GM23338 (cell line): ENCODE results near the gene OR5K1. TPM values are rescaled to one million over a fixed set of nuclear protein-coding genes. Genes with fewer than 3 reads are reported as not detected.

Source experiments
- ATAC-seq: fragments of 200-7000 bp; cut with Tn5 transposase; 3 replicates; pipeline ENCODE4 v1.9.1; 2020
- DNase-seq: peaks from one replicate; pipeline ENCODE4 v3.0.0-alpha.2; 2015; ENCODE audit warnings: low spot score
- H2AFZ ChIP-seq: fragments of 200-600 bp; sonication (generic); 2 replicates; pipeline ENCODE4 v1.8.0; 2016; ENCODE audit warnings: antibody characterized with exemption, mild to moderate bottlenecking, moderate library complexity
- H3F3A ChIP-seq: fragments of 200-600 bp; sonication (generic); replicated peaks from 2 replicates; pipeline ENCODE4 v1.8.0; 2017; ENCODE audit warnings: antibody characterized with exemption, mixed run types, low read depth
- H3K27ac ChIP-seq: fragments of 200-600 bp; sonication (generic); 2 replicates; pipeline ENCODE4 v1.6.1; 2016; ENCODE audit warnings: low read depth
- H3K27me3 ChIP-seq: fragments of 200-600 bp; sonication (generic); 2 replicates; pipeline ENCODE4 v1.8.0; 2016; ENCODE audit warnings: mild to moderate bottlenecking, mixed run types, moderate library complexity; ENCODE audit not compliant: insufficient read depth
- H3K36me3 ChIP-seq: fragments of 200-600 bp; sonication (generic); 2 replicates; pipeline ENCODE4 v1.8.0; 2016; ENCODE audit warnings: mild to moderate bottlenecking; ENCODE audit not compliant: insufficient read depth
- H3K4me1 ChIP-seq: fragments of 200-600 bp; sonication (generic); 2 replicates; pipeline ENCODE4 v1.8.0; 2016; ENCODE audit warnings: mild to moderate bottlenecking, moderate library complexity; ENCODE audit not compliant: insufficient read depth
- H3K4me2 ChIP-seq: fragments of 200-600 bp; sonication (generic); 2 replicates; pipeline ENCODE4 v1.7.1; 2017; ENCODE audit warnings: mixed run types
- H3K4me3 ChIP-seq: fragments of 200-600 bp; sonication (generic); 2 replicates; pipeline ENCODE4 v1.6.1; 2016; ENCODE audit warnings: mixed run types
- H3K79me2 ChIP-seq: fragments of 200-600 bp; sonication (generic); replicated peaks from 2 replicates; pipeline ENCODE4 v1.8.0; 2017; ENCODE audit warnings: mild to moderate bottlenecking; ENCODE audit not compliant: insufficient read depth
- H3K9me2 ChIP-seq: fragments of 200-600 bp; sonication (generic); 2 replicates; pipeline ENCODE4 v1.8.0; 2017; ENCODE audit not compliant: insufficient read depth
- H4K20me1 ChIP-seq: fragments of 200-600 bp; sonication (generic); replicated peaks from 2 replicates; pipeline ENCODE4 v1.8.0; 2017; ENCODE audit warnings: mild to moderate bottlenecking; ENCODE audit not compliant: insufficient read depth
- H3K27ac Mint-ChIP-seq: 2 replicates; pipeline ENCODE4 v1.8.0; 2020; ENCODE audit warnings: inconsistent platforms, mild to moderate bottlenecking, moderate library complexity, mixed read lengths
- H3K27me3 Mint-ChIP-seq: 3 replicates; pipeline ENCODE4 v1.8.0; 2022; ENCODE audit warnings: low read depth, mild to moderate bottlenecking, moderate library complexity, mixed read lengths, inconsistent platforms; ENCODE audit not compliant: insufficient read depth, poor library complexity
- H3K36me3 Mint-ChIP-seq: 3 replicates; pipeline ENCODE4 v1.8.0; 2021; ENCODE audit warnings: low read depth, mild to moderate bottlenecking, inconsistent platforms, moderate library complexity, mixed read lengths
- H3K4me1 Mint-ChIP-seq: 3 replicates; pipeline ENCODE4 v1.8.0; 2020; ENCODE audit warnings: mild to moderate bottlenecking, inconsistent platforms, mixed read lengths
- H3K4me3 Mint-ChIP-seq: 3 replicates; pipeline ENCODE4 v1.8.0; 2021; ENCODE audit warnings: moderate library complexity, mild to moderate bottlenecking, inconsistent platforms, mixed read lengths
- H3K9me3 Mint-ChIP-seq: 3 replicates; pipeline ENCODE4 v1.8.0; 2020; ENCODE audit warnings: moderate library complexity, mild to moderate bottlenecking, inconsistent platforms, mixed read lengths
- CREB1 ChIP-seq: fragments of 250-450 bp; sonication (Bioruptor Pico); IDR thresholded peaks from 2 replicates; pipeline ENCODE4 v1.5.0; 2020; ENCODE audit warnings: low read depth, mild to moderate bottlenecking, moderate library complexity
- CTCF ChIP-seq, 2 experiments: fragments of 200-600 bp in 1 of 2; sonication (generic) in 1 of 2; conservative IDR thresholded peaks; 2 replicates each; pipeline versions ENCODE4 v1.5.1 to v1.6.1; 2016 to 2017; ENCODE audit warnings: antibody characterized with exemption in 2 of 2, low read depth in 2 of 2, mild to moderate bottlenecking in 2 of 2, moderate library complexity in 1 of 2
- ETS1 ChIP-seq: IDR thresholded peaks from 2 replicates; pipeline ENCODE4 v1.6.1; 2016; ENCODE audit warnings: antibody characterized with exemption
- EZH2 ChIP-seq: fragments of 200-600 bp; sonication (generic); IDR thresholded peaks from one replicate; pipeline ENCODE4 v1.8.0; 2017; ENCODE audit warnings: antibody characterized with exemption, mild to moderate bottlenecking, low read depth; ENCODE audit not compliant: unreplicated experiment
- EZH2phosphoT487 ChIP-seq: fragments of 200-600 bp; sonication (generic); IDR thresholded peaks from one replicate; pipeline ENCODE4 v1.8.1; 2018; ENCODE audit warnings: antibody characterized with exemption; ENCODE audit not compliant: unreplicated experiment
- JUNB ChIP-seq: IDR thresholded peaks from one replicate; pipeline ENCODE4 v1.6.1; 2016; ENCODE audit warnings: antibody characterized with exemption; ENCODE audit not compliant: unreplicated experiment
- NANOG ChIP-seq: IDR thresholded peaks from 2 replicates; pipeline ENCODE4 v1.6.1; 2016; ENCODE audit warnings: antibody characterized with exemption, borderline replicate concordance
- POLR2AphosphoS5 ChIP-seq: IDR thresholded peaks from 2 replicates; pipeline ENCODE4 v1.6.1; 2016; ENCODE audit warnings: antibody characterized with exemption, low read depth
- STAT1 ChIP-seq: IDR thresholded peaks from one replicate; pipeline ENCODE4 v1.6.1; 2016; ENCODE audit warnings: antibody characterized with exemption; ENCODE audit not compliant: unreplicated experiment
- ZNF114 ChIP-seq: fragments of 250-450 bp; sonication (Bioruptor Pico); IDR thresholded peaks from 2 replicates; pipeline ENCODE4 v1.5.0; 2020; ENCODE audit warnings: mild to moderate bottlenecking, moderate library complexity
- ZNF331 ChIP-seq: fragments of 250-450 bp; sonication (Bioruptor Pico); IDR thresholded peaks from 2 replicates; pipeline ENCODE4 v1.5.0; 2020; ENCODE audit warnings: low read depth, mild to moderate bottlenecking, moderate library complexity
- ZNF462 ChIP-seq: fragments of 250-450 bp; sonication (Bioruptor Pico); IDR thresholded peaks from 2 replicates; pipeline ENCODE4 v1.5.0; 2020; ENCODE audit warnings: mild to moderate bottlenecking, moderate library complexity
- long read RNA-seq: library from polyadenylated mRNA; unstranded; transcript quantifications from one replicate; pipeline ENCODE4 v2.0.0, GENCODE V29; 2020; ENCODE audit not compliant: unreplicated experiment
- polyA plus RNA-seq: library from polyadenylated mRNA; unstranded; fragments of >200 nt; fragmentation: Nextera tagmentation; extraction: Ambion mirVana; gene quantifications from 2 replicates; pipeline ENCODE4 v1.2.1, GENCODE V29; 2016
- total RNA-seq: library from RNA; depleted of rRNA; stranded (reverse); fragments of >200 nt; shearing (Covaris generic); gene quantifications from 2 replicates; pipeline ENCODE4 v1.2.3, GENCODE V29; 2014; rRNA removed
- TF ChIP-seq, protein P1 (sequence below): IDR thresholded peaks from one replicate; pipeline ENCODE4 v1.6.1; 2018; ENCODE audit warnings: antibody characterized with exemption; ENCODE audit not compliant: unreplicated experiment

Gene OR5K1
- total RNA-seq (not detected in 2 replicates), polyA plus RNA-seq (not detected in 2 replicates)
- long read RNA-seq = 0 reads

- Histone ChIP-seq H3K36me3 (no peaks in the 10 kb centered on the region), H2AFZ (no peak within 1 kb of the TSS), H3K4me1 (no peaks in the 10 kb centered on the region), H4K20me1 (no peaks in the 10 kb centered on the region), H3K27me3 (no peaks in the 10 kb centered on the region), H3K4me3 (no peak within 1 kb of the TSS), H3K27ac (no peak within 1 kb of the TSS), H3K4me2 (no peak within 1 kb of the TSS), H3F3A (no peaks in the 10 kb centered on the region), H3K79me2 (no peaks in the 10 kb centered on the region), H3K9me2 (no peaks in the 10 kb centered on the region)
- TF ChIP-seq ZNF114 (CRISPR knock-in tag) = no peak
- TF ChIP-seq JUNB = no peak
- TF ChIP-seq, protein P1, sequence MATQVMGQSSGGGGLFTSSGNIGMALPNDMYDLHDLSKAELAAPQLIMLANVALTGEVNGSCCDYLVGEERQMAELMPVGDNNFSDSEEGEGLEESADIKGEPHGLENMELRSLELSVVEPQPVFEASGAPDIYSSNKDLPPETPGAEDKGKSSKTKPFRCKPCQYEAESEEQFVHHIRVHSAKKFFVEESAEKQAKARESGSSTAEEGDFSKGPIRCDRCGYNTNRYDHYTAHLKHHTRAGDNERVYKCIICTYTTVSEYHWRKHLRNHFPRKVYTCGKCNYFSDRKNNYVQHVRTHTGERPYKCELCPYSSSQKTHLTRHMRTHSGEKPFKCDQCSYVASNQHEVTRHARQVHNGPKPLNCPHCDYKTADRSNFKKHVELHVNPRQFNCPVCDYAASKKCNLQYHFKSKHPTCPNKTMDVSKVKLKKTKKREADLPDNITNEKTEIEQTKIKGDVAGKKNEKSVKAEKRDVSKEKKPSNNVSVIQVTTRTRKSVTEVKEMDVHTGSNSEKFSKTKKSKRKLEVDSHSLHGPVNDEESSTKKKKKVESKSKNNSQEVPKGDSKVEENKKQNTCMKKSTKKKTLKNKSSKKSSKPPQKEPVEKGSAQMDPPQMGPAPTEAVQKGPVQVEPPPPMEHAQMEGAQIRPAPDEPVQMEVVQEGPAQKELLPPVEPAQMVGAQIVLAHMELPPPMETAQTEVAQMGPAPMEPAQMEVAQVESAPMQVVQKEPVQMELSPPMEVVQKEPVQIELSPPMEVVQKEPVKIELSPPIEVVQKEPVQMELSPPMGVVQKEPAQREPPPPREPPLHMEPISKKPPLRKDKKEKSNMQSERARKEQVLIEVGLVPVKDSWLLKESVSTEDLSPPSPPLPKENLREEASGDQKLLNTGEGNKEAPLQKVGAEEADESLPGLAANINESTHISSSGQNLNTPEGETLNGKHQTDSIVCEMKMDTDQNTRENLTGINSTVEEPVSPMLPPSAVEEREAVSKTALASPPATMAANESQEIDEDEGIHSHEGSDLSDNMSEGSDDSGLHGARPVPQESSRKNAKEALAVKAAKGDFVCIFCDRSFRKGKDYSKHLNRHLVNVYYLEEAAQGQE = no peak
- no peak for TF ChIP-seq CTCF (conservative IDR thresholded peaks at IDR 0.05; ENCODE audit: low read depth in 2 of 2)
- no peak for TF ChIP-seq ZNF462
- TF ChIP-seq ZNF331 (CRISPR knock-in tag) = no peak
- TF ChIP-seq ETS1 = no peak
- no peak for TF ChIP-seq STAT1
- TF ChIP-seq EZH2phosphoT487 = no peak
- no peak for TF ChIP-seq POLR2AphosphoS5
- no peak for TF ChIP-seq CREB1 (CRISPR knock-in tag)
- TF ChIP-seq EZH2 = no peak
- TF ChIP-seq NANOG = no peak
- H3K27me3 Mint-ChIP-seq = peaks cover 2% of the 10 kb centered on the region
- no peak within 1 kb of the TSS for H3K27ac Mint-ChIP-seq
- no peak for DNase-seq
- no peaks in the 10 kb centered on the region for H3K36me3 Mint-ChIP-seq
- H3K9me3 Mint-ChIP-seq = peaks cover 5% of the 10 kb centered on the region; the same call in 2 of the 3 replicates
- H3K4me3 Mint-ChIP-seq = no peak within 1 kb of the TSS
- H3K4me1 Mint-ChIP-seq = no peaks in the 10 kb centered on the region
- no peak for ATAC-seq
These were observed at the start of gene OR5K1 for GRCh38 chr3:98462901-98463300. OR5K1 (plus strand) TSS chr3:98463201; CDS start chr3:98469577, 6,376 bp downstream.
